GM19043 (cell line): ENCODE results near the gene FNBP1.

ENCODE experiments used
- ATAC-seq: cut with Tn5 transposase; IDR thresholded peaks from one replicate; pipeline ENCODE4 v1.9.1; 2021; ENCODE audit warnings: low read depth; ENCODE audit not compliant: unreplicated experiment

FNBP1 gene

DNA sequence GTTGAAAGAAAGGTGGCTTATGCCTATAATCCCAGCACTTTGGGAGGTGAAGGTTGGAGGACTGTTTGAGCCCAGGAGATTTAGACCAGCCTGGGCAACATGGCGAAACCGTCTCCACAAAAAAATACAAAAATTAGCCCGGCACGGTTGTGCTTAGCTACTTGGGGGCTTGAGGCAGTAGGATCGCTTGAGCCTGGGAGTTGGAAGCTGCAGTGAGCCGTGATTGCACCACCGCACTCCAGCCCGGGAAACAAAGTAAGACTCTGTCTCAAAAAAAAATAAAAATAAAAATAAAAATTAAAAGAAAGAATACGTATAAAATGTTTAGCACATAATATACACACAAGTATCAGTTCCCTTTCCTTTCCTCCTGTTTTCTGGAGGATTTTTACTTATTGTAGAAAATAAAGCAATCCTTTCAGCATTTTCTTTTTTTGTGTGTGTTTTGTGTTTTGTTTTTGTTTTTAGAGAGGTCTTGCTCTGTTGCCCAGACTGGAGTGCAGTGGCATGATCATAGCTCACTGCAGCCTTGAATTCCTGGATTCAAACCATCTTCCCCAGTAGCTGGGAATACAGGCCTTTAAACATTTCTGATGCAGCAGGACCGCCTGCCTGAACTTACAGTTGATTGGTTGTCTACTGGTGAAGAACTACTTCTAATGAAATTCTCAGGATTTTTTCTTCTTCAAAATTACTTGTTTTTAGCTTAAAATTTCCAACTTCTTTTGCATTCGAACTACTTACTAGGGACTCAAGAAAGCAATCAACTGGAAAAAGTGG lies 6.6 kb upstream of the FNBP1 start:
- no peak for ATAC-seq

DNA sequence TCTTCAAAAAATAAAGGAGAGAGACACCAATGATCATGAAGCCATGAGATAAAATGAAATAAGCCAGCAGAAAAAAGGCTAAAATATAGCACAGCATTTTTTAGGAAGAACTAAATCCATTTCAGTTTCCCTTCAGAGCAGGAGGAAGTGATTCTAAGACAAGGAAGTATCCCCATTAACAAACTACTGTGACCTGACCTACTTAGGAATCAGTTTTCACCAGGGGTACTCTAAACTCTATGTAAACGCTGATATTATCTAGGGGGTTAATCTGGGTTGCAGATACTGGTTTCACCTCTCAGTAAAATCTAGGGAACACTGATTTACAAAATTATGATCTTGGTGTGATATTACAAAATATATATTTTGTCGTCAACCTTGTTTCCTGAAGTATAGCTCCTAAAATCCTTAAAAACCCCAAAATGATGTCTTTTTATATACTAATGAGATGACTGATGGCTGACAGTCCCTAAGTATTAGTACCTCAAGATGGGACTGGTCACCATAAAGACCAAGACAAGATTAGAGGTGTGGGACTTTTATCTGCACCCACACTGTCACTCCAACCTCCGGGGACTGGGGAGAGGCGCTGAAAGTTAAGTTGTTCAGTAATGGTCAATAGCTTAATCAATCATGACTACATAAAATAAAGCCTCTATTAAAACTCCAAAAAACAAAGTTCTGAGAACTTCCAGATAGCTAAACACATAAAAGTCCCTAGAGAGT lies 2.9 kb upstream of the FNBP1 start:
- no peak for ATAC-seq

DNA sequence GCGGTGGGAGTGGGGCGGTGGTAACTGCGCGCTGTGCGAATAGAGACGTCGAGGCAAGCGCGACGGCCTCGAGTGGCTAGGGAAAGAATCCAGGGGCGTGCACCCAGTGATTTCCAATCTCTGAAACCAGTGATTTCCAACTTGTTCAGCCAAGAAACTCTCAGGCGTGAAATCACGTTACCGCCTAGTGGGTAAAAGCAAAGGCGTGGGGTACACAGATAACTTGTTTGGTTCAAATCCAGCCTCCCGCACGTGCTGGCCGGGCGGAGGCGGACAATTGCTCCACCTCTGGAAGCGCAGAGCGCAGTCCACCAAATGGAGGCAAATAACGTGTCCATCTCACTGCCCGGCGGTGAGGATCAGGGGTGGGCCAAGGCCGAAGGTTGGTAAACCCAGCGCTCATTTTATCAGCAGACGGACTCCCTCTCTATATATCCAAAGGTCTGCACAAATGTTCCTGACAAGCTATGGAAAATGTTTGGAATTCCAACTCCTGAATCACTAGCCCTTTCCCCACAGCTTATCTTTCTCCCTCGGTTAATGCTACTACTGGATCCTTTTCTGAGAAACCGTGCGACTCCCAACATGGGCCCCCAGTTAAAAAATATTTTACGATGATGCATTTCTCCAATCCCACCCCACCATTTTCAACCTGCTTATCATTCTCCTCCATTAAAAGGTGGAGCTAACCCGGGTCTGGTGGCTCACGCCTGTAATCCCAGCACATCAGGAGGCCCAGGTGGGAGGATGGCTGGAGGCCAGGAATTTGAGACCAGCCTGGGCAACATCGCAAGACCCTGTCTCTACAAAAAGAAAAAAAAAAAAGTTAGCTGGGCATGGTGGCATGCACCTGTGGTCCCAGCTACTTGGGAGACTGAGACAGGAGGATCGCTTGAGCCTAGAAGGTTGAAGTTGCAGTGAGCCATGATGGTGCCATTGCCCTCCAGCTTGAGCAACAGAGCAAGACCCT lies 950 bp upstream of the FNBP1 start:
- ATAC-seq = no peak

GRCh38 chr9:130042406-130042884 lies 544 bp downstream of the FNBP1 start:
- ATAC-seq = no peak

GRCh38 chr9:130041648-130042405 lies 1.2 kb downstream of the FNBP1 start:
- no peak for ATAC-seq

- ATAC-seq = no peak
Measured at GRCh38 chr9:130040984-130041647, 1.9 kb downstream of the FNBP1 start.

- no peak for ATAC-seq
Measured at GRCh38 chr9:130039528-130040147, 3.4 kb downstream of the FNBP1 start.

GRCh38 chr9:130036099-130036498 lies 6.9 kb downstream of the FNBP1 start:
- ATAC-seq = no peak

- ATAC-seq = no peak
Measured at GRCh38 chr9:130034570-130034969, 8.4 kb downstream of the FNBP1 start.

GRCh38 chr9:130030651-130031127 lies 12.3 kb downstream of the FNBP1 start:
- no peak for ATAC-seq

GRCh38 chr9:130029223-130029973 lies 13.6 kb downstream of the FNBP1 start:
- ATAC-seq = no peak

DNA sequence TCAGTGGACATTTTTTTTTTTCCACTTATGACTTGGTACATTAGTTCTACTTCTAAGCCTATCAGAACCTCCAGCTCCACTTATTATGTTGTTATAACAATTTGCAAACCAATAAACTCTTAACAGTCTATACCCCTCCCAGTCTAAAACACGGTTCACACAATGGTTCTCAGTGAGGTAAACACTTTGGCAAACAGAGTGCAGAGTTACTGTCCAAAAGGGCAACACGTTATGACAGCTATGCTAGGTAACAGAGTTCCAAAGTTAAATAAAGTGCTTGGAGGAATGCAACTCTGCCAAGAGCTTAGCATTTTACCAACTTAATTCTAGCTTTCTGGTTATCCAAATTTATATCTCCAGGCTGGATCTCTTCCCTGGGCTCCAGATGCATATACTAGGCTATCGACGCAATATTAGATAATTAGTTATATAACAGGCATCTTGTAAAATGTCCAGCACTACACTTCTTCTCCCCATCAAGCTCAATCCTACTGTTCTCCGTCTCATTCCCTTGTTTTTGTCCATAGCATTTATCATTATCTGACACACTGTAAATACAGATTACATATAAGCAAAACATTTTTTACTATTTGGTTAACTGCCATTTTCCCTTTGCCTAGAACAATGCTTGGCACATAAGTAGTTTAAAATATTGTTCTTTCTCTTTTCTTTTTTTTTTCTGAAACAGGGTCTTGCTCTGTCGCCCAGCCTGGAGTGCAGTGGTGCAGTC lies 14.3 kb downstream of the FNBP1 start:
- ATAC-seq = no peak

DNA sequence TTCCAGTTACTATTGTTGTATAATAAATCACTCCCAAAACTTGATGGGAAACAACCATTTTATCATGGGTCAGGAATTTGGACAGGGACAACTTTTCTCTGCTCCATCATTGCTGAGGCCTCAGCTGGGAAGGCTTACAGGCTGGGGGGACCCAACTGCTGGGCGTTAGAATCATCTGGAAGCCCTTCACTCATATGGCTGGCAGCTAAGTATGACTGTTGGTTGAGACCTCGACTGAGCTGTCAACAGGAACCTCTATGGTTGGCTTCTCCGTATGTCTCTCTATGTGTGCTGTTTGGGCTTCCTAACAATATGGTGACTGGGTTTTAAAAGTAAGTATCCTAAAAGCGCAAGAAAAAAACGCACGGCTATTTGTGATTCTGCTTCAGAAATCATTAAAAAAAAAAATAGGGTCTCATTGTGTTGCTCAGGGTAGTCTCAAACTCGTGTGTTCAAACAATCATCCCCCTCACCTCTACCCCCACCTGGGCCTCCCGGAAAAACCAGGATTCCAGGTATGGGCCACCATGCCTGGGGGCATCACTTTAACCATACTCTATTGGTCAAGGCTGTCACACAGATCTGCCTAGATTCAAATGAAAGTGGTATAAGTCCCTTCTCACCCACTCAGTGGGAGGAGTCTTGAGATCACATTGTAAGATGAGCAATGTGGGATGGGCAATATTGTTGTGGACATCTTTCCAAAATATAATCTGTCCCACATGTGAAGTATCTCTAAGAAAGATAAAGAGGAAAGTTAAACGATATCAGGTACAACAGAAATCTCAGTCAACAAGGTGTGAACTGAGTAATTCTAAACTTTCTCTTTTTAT lies 15.2 kb downstream of the FNBP1 start:
- no peak for ATAC-seq

DNA sequence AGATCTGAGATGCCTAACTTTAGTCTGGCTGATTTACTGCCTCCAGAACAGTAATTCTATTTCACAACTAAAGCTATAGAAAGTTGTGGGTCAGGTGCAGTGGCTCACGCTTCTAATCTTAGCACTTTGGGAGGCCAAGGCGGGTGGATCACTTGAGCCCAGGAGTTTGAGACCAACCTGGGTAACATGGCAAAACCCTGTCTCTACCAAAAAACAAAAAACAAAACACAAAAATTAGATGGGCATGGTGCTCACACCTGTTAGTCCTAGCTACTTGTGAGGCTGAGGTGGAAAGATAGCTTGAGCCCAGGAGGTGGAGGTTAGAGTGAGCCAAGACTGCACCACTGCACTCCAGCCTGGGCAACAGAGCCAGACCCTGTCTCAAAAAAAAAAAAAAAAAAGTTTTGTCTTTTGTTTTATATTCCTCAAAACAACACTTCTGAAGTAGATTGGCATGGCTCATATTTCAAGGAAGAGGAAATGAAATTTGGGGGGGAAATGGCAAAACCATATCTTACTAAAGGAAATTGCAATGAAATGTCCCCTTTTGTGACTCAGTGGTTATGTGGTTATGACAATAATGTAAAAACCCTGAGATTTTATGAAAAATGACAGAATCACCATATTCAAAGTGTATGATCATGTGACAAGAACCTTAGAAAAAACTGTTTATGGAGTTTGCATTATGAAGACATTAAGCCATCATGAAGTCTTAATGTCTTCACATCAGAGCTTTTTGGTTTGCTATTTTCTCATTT lies 16.2 kb downstream of the FNBP1 start:
- no peak for ATAC-seq

- ATAC-seq = no peak
Measured at GRCh38 chr9:130024597-130024994, 18.4 kb downstream of the FNBP1 start.

- no peak for ATAC-seq
Measured at GRCh38 chr9:130023994-130024596, 18.9 kb downstream of the FNBP1 start.
